K562 (cell line): ENCODE results near the gene HMGA1. TPM values are rescaled to one million over a fixed set of nuclear protein-coding genes. Genes with fewer than 3 reads are reported as not detected.

Experiments
- AFF4 ChIP-seq: sonication (generic); formaldehyde crosslinking; IDR thresholded peaks from 2 replicates; pipeline ENCODE4 v1.8.0; 2023; ENCODE audit warnings: mild to moderate bottlenecking, missing genetic modification reagents
- BHLHE40 ChIP-seq: IDR thresholded peaks from 2 replicates; pipeline ENCODE4 v1.6.1; 2011; ENCODE audit warnings: low read length, improper control_type of control experiment
- ELK1 ChIP-seq: sonication (generic); formaldehyde crosslinking; IDR thresholded peaks from 2 replicates; pipeline ENCODE4 v1.8.1; 2022; ENCODE audit warnings: missing genetic modification reagents
- NFE2 ChIP-seq: IDR thresholded peaks from 2 replicates; pipeline ENCODE4 v1.6.1; 2014; ENCODE audit warnings: antibody characterized with exemption, low read depth
- PHB2 ChIP-seq: fragments of 450-650 bp; IDR thresholded peaks from 2 replicates; pipeline ENCODE4 v1.6.1; 2017; ENCODE audit warnings: low read depth
- POLR2A ChIP-seq: fragments of 450-650 bp; conservative IDR thresholded peaks from 2 replicates; pipeline ENCODE4 v1.6.1; 2016
- POLR2AphosphoS5 ChIP-seq: IDR thresholded peaks from 2 replicates; pipeline ENCODE4 v1.6.1; 2011; ENCODE audit warnings: mild to moderate bottlenecking, low read depth, low read length, moderate library complexity; ENCODE audit not compliant: control insufficient read depth, insufficient read depth
- ZNF316 ChIP-seq: fragments of 450-650 bp; IDR thresholded peaks from 2 replicates; pipeline ENCODE4 v1.6.1; 2016
- polyA plus RNA-seq, 8 experiments: library from polyadenylated mRNA; depleted of rRNA in 4 of 8; stranded (reverse) in 5 of 8; unstranded in 3 of 8; fragments of >200 nt; fragmentation: Nextera tagmentation in 2 of 8; fragmentation: Illumina TruSeq in 1 of 8; extraction: Ambion mirVana in 2 of 8; extraction: Trizol in 1 of 8; gene quantifications; 2 replicates each; pipeline versions ENCODE4 v1.2.1 to v1.2.3, GENCODE V29; 2011 to 2014; ENCODE audit warnings: inconsistent platforms in 1 of 8, missing spikeins in 1 of 8
- total RNA-seq, 7 experiments: library from RNA; depleted of rRNA in 6 of 7; stranded (reverse); fragments of >200 nt in 6 of 7; fragmentation: Illumina TruSeq in 2 of 7; extraction: Trizol in 2 of 7; gene quantifications; 2 replicates each; pipeline versions ENCODE4 v1.2.1 to v1.2.3, GENCODE V29; 2011 to 2021; ENCODE audit warnings: low replicate concordance in 1 of 7
- TF ChIP-seq, protein P1 (sequence below), 2 experiments: fragments of 200-800 bp in 1 of 2; sonication (Bioruptor generic) in 1 of 2; sonication (generic) in 1 of 2; formaldehyde crosslinking in 1 of 2; IDR thresholded peaks in 1 of 2; conservative IDR thresholded peaks in 1 of 2; 2 replicates each; pipeline versions ENCODE4 v1.5.0 to v1.6.1; 2016 to 2020; ENCODE audit warnings: missing compliant biosample characterization in 1 of 2, missing genetic modification characterization in 1 of 2, missing genetic modification reagents in 1 of 2
- TF ChIP-seq, protein P2 (sequence below): fragments of 450-650 bp; IDR thresholded peaks from 2 replicates; pipeline ENCODE4 v1.6.1; 2018; ENCODE audit not compliant: partially characterized antibody
- TF ChIP-seq, protein P3 (sequence below), 3 experiments: fragments of 200-800 bp in 1 of 3; fragments of 250-450 bp in 1 of 3; fragments of 450-650 bp in 1 of 3; sonication (Bioruptor Pico) in 1 of 3; sonication (Bioruptor generic) in 1 of 3; formaldehyde crosslinking in 1 of 3; IDR thresholded peaks; 2 replicates each; pipeline versions ENCODE4 v1.6.1 to v1.8.0; 2016 to 2022; ENCODE audit warnings: mild to moderate bottlenecking in 2 of 3, missing genetic modification characterization in 2 of 3, missing compliant biosample characterization in 1 of 3, moderate library complexity in 1 of 3

Gene HMGA1
- total and polyA plus RNA-seq, 9 of the 15 experiments (the other 6 are each of a cell fraction or from before 2014, with no cell fraction given): 27.8 to 1,947 (median 594) TPM

DNA sequence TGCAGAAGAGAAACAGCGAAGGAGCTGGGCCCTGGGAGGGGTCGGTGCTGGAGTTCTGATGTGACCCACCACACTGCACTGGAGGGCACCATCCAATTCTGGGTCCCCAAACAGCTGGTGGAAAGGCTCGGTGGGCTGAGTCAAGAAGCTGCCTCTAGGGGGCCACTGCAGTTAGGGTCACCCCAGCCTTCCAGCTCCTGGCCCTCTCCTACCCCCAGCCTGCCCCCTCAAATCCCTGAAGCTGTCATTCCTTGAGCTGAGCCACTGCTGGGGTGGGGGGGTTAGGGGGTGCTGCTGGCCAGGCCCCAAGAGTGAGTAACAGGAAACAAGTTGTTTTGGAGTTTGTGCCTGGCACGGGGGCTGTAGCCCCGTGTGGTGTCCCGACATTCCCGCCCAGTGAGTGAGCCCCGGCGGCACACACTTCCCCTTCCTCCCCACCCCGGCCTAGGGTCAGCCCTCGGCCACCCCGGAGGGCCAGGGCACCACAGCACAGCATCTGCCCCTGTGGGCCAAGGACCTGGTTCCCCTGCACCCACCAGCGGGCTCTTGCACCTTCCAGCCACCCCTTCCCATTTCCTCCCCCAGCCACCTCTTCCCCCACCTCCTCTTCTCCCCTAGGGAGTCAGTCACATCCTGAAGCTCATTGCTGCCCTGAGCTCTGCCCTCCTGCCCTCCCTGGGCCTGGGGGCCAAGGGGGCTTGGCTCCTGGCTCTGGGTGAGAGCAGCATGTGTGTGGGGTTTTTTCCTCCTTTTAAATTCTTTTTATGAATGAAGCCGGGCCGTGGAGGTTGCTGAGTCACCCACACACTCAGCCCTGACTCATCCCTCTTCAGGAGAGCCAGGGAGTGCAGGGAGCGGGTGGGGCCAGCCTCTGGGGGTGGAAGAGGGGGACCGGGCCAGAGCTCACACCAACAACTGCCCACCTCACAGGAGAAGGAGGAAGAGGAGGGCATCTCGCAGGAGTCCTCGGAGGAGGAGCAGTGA, 7.5 kb downstream of the HMGA1 start (continued):
- TF ChIP-seq AFF4 (CRISPR knock-in tag): no peak; the same call in 1 of the 2 replicates
- TF ChIP-seq BHLHE40: peak; percentile 42; the same call in 1 of the 2 replicates
- peak; percentile 99 for TF ChIP-seq ZNF316
- TF ChIP-seq POLR2A: peak; percentile 66
- TF ChIP-seq ELK1 (CRISPR knock-in tag): no peak
- TF ChIP-seq, protein P1, sequence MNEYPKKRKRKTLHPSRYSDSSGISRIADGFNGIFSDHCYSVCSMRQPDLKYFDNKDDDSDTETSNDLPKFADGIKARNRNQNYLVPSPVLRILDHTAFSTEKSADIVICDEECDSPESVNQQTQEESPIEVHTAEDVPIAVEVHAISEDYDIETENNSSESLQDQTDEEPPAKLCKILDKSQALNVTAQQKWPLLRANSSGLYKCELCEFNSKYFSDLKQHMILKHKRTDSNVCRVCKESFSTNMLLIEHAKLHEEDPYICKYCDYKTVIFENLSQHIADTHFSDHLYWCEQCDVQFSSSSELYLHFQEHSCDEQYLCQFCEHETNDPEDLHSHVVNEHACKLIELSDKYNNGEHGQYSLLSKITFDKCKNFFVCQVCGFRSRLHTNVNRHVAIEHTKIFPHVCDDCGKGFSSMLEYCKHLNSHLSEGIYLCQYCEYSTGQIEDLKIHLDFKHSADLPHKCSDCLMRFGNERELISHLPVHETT (CRISPR knock-in tag; conservative IDR thresholded peaks at IDR 0.05 in 1 of 2, IDR thresholded peaks at IDR 0.05 in 1 of 2): no peak
- TF ChIP-seq, protein P2, sequence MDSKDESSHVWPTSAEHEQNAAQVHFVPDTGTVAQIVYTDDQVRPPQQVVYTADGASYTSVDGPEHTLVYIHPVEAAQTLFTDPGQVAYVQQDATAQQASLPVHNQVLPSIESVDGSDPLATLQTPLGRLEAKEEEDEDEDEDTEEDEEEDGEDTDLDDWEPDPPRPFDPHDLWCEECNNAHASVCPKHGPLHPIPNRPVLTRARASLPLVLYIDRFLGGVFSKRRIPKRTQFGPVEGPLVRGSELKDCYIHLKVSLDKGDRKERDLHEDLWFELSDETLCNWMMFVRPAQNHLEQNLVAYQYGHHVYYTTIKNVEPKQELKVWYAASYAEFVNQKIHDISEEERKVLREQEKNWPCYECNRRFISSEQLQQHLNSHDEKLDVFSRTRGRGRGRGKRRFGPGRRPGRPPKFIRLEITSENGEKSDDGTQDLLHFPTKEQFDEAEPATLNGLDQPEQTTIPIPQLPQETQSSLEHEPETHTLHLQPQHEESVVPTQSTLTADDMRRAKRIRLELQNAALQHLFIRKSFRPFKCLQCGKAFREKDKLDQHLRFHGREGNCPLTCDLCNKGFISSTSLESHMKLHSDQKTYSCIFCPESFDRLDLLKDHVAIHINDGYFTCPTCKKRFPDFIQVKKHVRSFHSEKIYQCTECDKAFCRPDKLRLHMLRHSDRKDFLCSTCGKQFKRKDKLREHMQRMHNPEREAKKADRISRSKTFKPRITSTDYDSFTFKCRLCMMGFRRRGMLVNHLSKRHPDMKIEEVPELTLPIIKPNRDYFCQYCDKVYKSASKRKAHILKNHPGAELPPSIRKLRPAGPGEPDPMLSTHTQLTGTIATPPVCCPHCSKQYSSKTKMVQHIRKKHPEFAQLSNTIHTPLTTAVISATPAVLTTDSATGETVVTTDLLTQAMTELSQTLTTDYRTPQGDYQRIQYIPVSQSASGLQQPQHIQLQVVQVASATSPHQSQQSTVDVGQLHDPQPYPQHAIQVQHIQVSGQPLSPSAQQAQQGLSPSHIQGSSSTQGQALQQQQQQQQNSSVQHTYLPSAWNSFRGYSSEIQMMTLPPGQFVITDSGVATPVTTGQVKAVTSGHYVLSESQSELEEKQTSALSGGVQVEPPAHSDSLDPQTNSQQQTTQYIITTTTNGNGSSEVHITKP: peak; percentile 60
- TF ChIP-seq, protein P3, sequence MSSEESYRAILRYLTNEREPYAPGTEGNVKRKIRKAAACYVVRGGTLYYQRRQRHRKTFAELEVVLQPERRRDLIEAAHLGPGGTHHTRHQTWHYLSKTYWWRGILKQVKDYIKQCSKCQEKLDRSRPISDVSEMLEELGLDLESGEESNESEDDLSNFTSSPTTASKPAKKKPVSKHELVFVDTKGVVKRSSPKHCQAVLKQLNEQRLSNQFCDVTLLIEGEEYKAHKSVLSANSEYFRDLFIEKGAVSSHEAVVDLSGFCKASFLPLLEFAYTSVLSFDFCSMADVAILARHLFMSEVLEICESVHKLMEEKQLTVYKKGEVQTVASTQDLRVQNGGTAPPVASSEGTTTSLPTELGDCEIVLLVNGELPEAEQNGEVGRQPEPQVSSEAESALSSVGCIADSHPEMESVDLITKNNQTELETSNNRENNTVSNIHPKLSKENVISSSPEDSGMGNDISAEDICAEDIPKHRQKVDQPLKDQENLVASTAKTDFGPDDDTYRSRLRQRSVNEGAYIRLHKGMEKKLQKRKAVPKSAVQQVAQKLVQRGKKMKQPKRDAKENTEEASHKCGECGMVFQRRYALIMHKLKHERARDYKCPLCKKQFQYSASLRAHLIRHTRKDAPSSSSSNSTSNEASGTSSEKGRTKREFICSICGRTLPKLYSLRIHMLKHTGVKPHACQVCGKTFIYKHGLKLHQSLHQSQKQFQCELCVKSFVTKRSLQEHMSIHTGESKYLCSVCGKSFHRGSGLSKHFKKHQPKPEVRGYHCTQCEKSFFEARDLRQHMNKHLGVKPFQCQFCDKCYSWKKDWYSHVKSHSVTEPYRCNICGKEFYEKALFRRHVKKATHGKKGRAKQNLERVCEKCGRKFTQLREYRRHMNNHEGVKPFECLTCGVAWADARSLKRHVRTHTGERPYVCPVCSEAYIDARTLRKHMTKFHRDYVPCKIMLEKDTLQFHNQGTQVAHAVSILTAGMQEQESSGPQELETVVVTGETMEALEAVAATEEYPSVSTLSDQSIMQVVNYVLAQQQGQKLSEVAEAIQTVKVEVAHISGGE (CRISPR knock-in tag; IDR thresholded peaks at IDR 0.05): no peak
- no peak for TF ChIP-seq PHB2
- peak; percentile 52 for TF ChIP-seq POLR2AphosphoS5
- peak; percentile 99 for TF ChIP-seq NFE2
